GM23338 (cell line): ENCODE measurements around the gene NHSL1.

Source experiments
- CREB1 ChIP-seq: fragments of 250-450 bp; sonication (Bioruptor Pico); IDR thresholded peaks from 2 replicates; pipeline ENCODE4 v1.5.0; 2020; ENCODE audit warnings: low read depth, mild to moderate bottlenecking, moderate library complexity
- EZH2 ChIP-seq: fragments of 200-600 bp; sonication (generic); IDR thresholded peaks from one replicate; pipeline ENCODE4 v1.8.0; 2017; ENCODE audit warnings: antibody characterized with exemption, mild to moderate bottlenecking, low read depth; ENCODE audit not compliant: unreplicated experiment
- EZH2phosphoT487 ChIP-seq: fragments of 200-600 bp; sonication (generic); IDR thresholded peaks from one replicate; pipeline ENCODE4 v1.8.1; 2018; ENCODE audit warnings: antibody characterized with exemption; ENCODE audit not compliant: unreplicated experiment
- NANOG ChIP-seq: IDR thresholded peaks from 2 replicates; pipeline ENCODE4 v1.6.1; 2016; ENCODE audit warnings: antibody characterized with exemption, borderline replicate concordance
- TF ChIP-seq, protein P1 (sequence below), 2 experiments: fragments of 200-600 bp in 1 of 2; sonication (generic) in 1 of 2; conservative IDR thresholded peaks; 2 replicates each; pipeline versions ENCODE4 v1.5.1 to v1.6.1; 2016 to 2017; ENCODE audit warnings: antibody characterized with exemption in 2 of 2, low read depth in 2 of 2, mild to moderate bottlenecking in 2 of 2, moderate library complexity in 1 of 2

DNA sequence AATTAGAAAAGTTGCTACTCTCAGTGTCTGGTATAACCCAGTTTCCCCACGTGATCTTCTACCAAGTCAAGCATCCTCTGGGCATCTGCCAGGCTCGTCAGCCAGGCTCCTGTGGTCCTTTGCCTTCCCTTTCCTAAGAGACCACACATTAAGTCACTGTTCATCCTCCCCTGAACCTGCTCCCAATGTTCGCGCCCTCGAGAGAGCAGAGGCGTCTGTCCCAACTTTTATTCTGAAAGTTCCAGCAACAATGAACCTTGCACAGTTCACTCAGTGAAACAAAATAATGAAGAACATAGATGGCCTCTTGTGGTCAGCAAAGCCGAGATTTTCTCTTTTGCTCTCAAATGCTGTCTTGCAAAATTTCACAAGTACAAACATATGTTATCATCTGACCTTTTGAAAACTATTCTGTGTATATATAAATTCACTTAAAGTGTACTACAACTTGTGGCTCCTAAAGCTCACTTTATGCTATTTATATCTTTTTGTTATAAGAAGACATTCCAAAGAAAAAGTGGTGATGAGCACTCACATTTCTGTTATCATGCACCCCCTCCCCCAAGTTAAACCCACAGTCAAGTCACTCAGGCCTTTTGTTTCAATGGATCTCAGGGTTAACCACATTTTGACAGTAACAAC is 39.2 kb upstream of the NHSL1 start:
- TF ChIP-seq EZH2phosphoT487 (no peak), EZH2 (no peak), NANOG (no peak), CREB1 (CRISPR knock-in tag) (no peak)
- TF ChIP-seq, protein P1, sequence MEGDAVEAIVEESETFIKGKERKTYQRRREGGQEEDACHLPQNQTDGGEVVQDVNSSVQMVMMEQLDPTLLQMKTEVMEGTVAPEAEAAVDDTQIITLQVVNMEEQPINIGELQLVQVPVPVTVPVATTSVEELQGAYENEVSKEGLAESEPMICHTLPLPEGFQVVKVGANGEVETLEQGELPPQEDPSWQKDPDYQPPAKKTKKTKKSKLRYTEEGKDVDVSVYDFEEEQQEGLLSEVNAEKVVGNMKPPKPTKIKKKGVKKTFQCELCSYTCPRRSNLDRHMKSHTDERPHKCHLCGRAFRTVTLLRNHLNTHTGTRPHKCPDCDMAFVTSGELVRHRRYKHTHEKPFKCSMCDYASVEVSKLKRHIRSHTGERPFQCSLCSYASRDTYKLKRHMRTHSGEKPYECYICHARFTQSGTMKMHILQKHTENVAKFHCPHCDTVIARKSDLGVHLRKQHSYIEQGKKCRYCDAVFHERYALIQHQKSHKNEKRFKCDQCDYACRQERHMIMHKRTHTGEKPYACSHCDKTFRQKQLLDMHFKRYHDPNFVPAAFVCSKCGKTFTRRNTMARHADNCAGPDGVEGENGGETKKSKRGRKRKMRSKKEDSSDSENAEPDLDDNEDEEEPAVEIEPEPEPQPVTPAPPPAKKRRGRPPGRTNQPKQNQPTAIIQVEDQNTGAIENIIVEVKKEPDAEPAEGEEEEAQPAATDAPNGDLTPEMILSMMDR (conservative IDR thresholded peaks at IDR 0.05; ENCODE audit: low read depth in 2 of 2) = no peak
